Endothelial cell of umbilical vein (primary cell): ENCODE data around the gene CNTNAP2. TPM values are rescaled to one million over a fixed set of nuclear protein-coding genes. Genes with fewer than 3 reads are reported as not detected.

ENCODE experiments used
- BruUV-seq: library from RNA; stranded (reverse); fragments of 400-500 nt; replicated peaks from 2 replicates; lab custom pipeline; 2021; lab: Mats Ljungman, UMichigan
- CTCF ChIA-PET: fragments of 300-600, 350-600 bp; sonication (Branson Sonifier 250); formaldehyde crosslinking; loops from one replicate; lab custom pipeline; 2021; ENCODE audit warnings: antibody characterized with exemption, inconsistent platforms; lab: Charles Lee
- POLR2A ChIA-PET: fragments of 300-600, 350-600 bp; sonication (Branson Sonifier 250); formaldehyde crosslinking; loops from one replicate; lab custom pipeline; 2021; ENCODE audit warnings: antibody characterized with exemption, inconsistent platforms; lab: Charles Lee
- DNase-seq: peaks from one replicate; pipeline ENCODE4 v3.0.0-alpha.2; 2011; ENCODE audit warnings: low read depth, low spot score
- FAIRE-seq: peaks from 2 replicates; lab custom pipeline; 2011; peaks lifted over from hg19 to GRCh38; lab: Jason Lieb, UNC
- H2AFZ ChIP-seq: 2 replicates; pipeline ENCODE4 v1.6.0; 2012; ENCODE audit warnings: low read depth, low read length, control low read depth, inconsistent platforms
- H3K27ac ChIP-seq: 2 replicates; pipeline ENCODE4 v1.5.1; 2011; ENCODE audit warnings: low read depth, mild to moderate bottlenecking, control low read depth, low read length, moderate library complexity; ENCODE audit not compliant: insufficient read depth
- H3K27me3 ChIP-seq, 2 experiments: 2 replicates each; pipeline versions ENCODE4 v1.6.0 to v1.6.1; 2011; ENCODE audit warnings: low read length in 2 of 2, mixed read lengths in 1 of 2; ENCODE audit not compliant: control insufficient read depth in 2 of 2, insufficient read depth in 2 of 2
- H3K36me3 ChIP-seq, 2 experiments: 2 replicates in 1 of 2; 3 replicates in 1 of 2; pipeline ENCODE4 v1.5.1; 2011; ENCODE audit warnings: low read length in 2 of 2, mild to moderate bottlenecking in 1 of 2, moderate library complexity in 1 of 2; ENCODE audit not compliant: control insufficient read depth in 2 of 2, insufficient read depth in 2 of 2; ENCODE audit errors: extremely low read depth in 1 of 2
- H3K4me1 ChIP-seq: 3 replicates; pipeline ENCODE4 v1.5.1; 2011; ENCODE audit warnings: mild to moderate bottlenecking, low read length; ENCODE audit not compliant: control insufficient read depth, insufficient read depth; ENCODE audit errors: extremely low read depth
- H3K4me2 ChIP-seq: 2 replicates; pipeline ENCODE4 v1.6.1; 2011; ENCODE audit warnings: low read length, control low read depth, mixed read lengths; ENCODE audit not compliant: insufficient read depth
- H3K4me3 ChIP-seq, 3 experiments: fragments of 200-600 bp in 1 of 3; sonication (generic), shearing (Covaris generic) in 1 of 3; replicated peaks in 1 of 3; 2 replicates each; pipeline ENCODE4 v1.5.1; 2011 to 2016; ENCODE audit warnings: control low read depth in 3 of 3, low read length in 3 of 3, mild to moderate bottlenecking in 2 of 3, inconsistent platforms in 1 of 3, low read depth in 1 of 3, moderate library complexity in 1 of 3; ENCODE audit not compliant: insufficient read depth in 1 of 3
- H3K79me2 ChIP-seq: 2 replicates; pipeline ENCODE4 v1.6.0; 2012; ENCODE audit warnings: low read length, inconsistent platforms; ENCODE audit not compliant: control insufficient read depth, insufficient read depth
- H3K9ac ChIP-seq: replicated peaks from 2 replicates; pipeline ENCODE3; 2011; ENCODE audit warnings: low read length, control low read depth; ENCODE audit not compliant: insufficient read depth; ENCODE audit errors: extremely low read depth
- H3K9me1 ChIP-seq: replicated peaks from 3 replicates; pipeline ENCODE4 v1.6.0; 2011; ENCODE audit warnings: mild to moderate bottlenecking, low read length; ENCODE audit not compliant: control insufficient read depth, insufficient read depth; ENCODE audit errors: extremely low read depth
- H3K9me3 ChIP-seq: replicated peaks from 2 replicates; pipeline ENCODE4 v1.5.1; 2012; ENCODE audit warnings: low read length, inconsistent platforms; ENCODE audit not compliant: control insufficient read depth, insufficient read depth
- H4K20me1 ChIP-seq: replicated peaks from 2 replicates; pipeline ENCODE3; 2011; ENCODE audit warnings: mild to moderate bottlenecking, low read length; ENCODE audit not compliant: control insufficient read depth, insufficient read depth; ENCODE audit errors: extremely low read depth
- EZH2 ChIP-seq: IDR thresholded peaks from 2 replicates; pipeline ENCODE4 v1.6.1; 2012; ENCODE audit warnings: borderline replicate concordance, low read depth, mild to moderate bottlenecking, moderate library complexity, low read length, inconsistent platforms; ENCODE audit not compliant: severe bottlenecking
- FOS ChIP-seq: IDR thresholded peaks from 2 replicates; pipeline ENCODE4 v1.6.1; 2011; ENCODE audit warnings: mild to moderate bottlenecking, low read length, moderate library complexity, borderline replicate concordance; ENCODE audit not compliant: insufficient read depth
- GATA2 ChIP-seq: IDR thresholded peaks from 2 replicates; pipeline ENCODE4 v1.7.0; 2011; ENCODE audit warnings: low read depth, mild to moderate bottlenecking, moderate library complexity, mixed read lengths, low read length; ENCODE audit not compliant: insufficient read length, insufficient read depth
- JUN ChIP-seq: IDR thresholded peaks from 2 replicates; pipeline ENCODE4 v1.6.1; 2011; ENCODE audit warnings: borderline replicate concordance, low read depth; ENCODE audit not compliant: insufficient read length, insufficient read depth
- MYC ChIP-seq: IDR thresholded peaks from one replicate; pipeline ENCODE4 v1.6.1; 2011; ENCODE audit warnings: mild to moderate bottlenecking, low read depth, low read length
- POLR2A ChIP-seq: IDR thresholded peaks from 2 replicates; pipeline ENCODE4 v1.6.1; 2012; ENCODE audit warnings: low read depth, mild to moderate bottlenecking, control low read depth, low read length
- POLR2AphosphoS5 ChIP-seq: IDR thresholded peaks from 2 replicates; pipeline ENCODE4 v1.6.1; 2012; ENCODE audit warnings: low read depth, mild to moderate bottlenecking, control low read depth, low read length, moderate library complexity; ENCODE audit not compliant: insufficient read depth
- dilution Hi-C: fragments of 300-500 bp; cut with MboI; formaldehyde crosslinking; loops from one replicate; pipeline ENCODE4 v1.15.0; 2019; ENCODE audit warnings: low sequenced_read_pairs; ENCODE audit not compliant: extremely low pct_ligation_motif_present
- intact Hi-C: fragments of 100-400 bp; cut with micrococcal nuclease; formaldehyde crosslinking; loops from one replicate; pipeline ENCODE4 v1.10.0; 2022
- polyA plus RNA-seq, 4 experiments: library from polyadenylated mRNA; depleted of rRNA in 3 of 4; stranded (reverse) in 3 of 4; unstranded in 1 of 4; fragments of >200 nt; gene quantifications; 2 replicates each; pipeline versions ENCODE4 v1.2.1 to v1.2.3, GENCODE V29; 2011 to 2012; ENCODE audit warnings: missing spikeins in 1 of 4
- total RNA-seq: library from RNA; stranded (reverse); gene quantifications from 2 replicates; pipeline ENCODE4 v1.2.3, GENCODE V29; 2021
- TF ChIP-seq, protein P1 (sequence below), 2 donors: IDR thresholded peaks; 1 replicate in 1 of 2; 2 replicates in 1 of 2; pipeline ENCODE4 v1.5.1; 2011; ENCODE audit warnings: low read length in 2 of 2, mild to moderate bottlenecking in 2 of 2, moderate library complexity in 2 of 2, control low read depth in 1 of 2, inconsistent platforms in 1 of 2, low read depth in 1 of 2; ENCODE audit not compliant: insufficient read depth in 1 of 2; ENCODE audit errors: extremely low read depth in 1 of 2
- TF ChIP-seq, protein P2 (sequence below): IDR thresholded peaks from 2 replicates; pipeline ENCODE4 v1.6.1; 2011; ENCODE audit not compliant: insufficient read depth, insufficient read length

Gene CNTNAP2
- total and polyA plus RNA-seq, 2 donors (not counting 3 experiments of a cell fraction or from before 2014, with no cell fraction given) = not detected

DNA sequence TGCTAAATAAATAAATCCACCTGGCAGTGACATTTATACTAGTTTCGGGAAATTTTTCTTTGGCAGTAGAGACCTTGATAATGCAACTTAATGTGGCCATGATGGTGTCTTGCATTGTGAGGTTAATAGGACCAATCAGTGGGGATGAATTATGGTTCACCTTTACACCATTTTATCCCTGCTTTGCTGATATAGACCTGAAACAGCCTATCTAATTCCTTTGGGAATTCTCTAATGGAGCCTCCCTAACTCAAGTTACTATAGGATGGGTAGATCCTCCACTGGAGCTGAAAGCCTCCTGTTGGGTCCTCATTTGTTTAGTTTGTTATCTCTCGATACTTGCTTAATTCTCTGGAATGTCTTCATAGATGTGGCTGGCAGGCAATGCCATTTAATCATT is 276.7 kb downstream of the CNTNAP2 start:
- no peak for DNase-seq
- H3K9me3 ChIP-seq = no peaks in the 10 kb centered on the region
- H4K20me1 ChIP-seq = no peaks in the 10 kb centered on the region
- H3K27me3 ChIP-seq = no peaks in the 10 kb centered on the region
- H3K27ac ChIP-seq = no peak overlapping the region
- BruUV-seq = no TSS peak
- no peak for FAIRE-seq
- no peak overlapping the region for H3K4me3 ChIP-seq
- ChIA-PET POLR2A (no interaction called here), CTCF (no interaction called here)
- H2AFZ ChIP-seq = no peak overlapping the region
- H3K4me2 ChIP-seq = no peak overlapping the region
- dilution Hi-C loops = no loop called here
- H3K9me1 ChIP-seq = no peaks in the 10 kb centered on the region
- TF ChIP-seq, protein P1, sequence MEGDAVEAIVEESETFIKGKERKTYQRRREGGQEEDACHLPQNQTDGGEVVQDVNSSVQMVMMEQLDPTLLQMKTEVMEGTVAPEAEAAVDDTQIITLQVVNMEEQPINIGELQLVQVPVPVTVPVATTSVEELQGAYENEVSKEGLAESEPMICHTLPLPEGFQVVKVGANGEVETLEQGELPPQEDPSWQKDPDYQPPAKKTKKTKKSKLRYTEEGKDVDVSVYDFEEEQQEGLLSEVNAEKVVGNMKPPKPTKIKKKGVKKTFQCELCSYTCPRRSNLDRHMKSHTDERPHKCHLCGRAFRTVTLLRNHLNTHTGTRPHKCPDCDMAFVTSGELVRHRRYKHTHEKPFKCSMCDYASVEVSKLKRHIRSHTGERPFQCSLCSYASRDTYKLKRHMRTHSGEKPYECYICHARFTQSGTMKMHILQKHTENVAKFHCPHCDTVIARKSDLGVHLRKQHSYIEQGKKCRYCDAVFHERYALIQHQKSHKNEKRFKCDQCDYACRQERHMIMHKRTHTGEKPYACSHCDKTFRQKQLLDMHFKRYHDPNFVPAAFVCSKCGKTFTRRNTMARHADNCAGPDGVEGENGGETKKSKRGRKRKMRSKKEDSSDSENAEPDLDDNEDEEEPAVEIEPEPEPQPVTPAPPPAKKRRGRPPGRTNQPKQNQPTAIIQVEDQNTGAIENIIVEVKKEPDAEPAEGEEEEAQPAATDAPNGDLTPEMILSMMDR (IDR thresholded peaks at IDR 0.05; ENCODE audit: extremely low read depth in 1 of 2, insufficient read depth in 1 of 2, low read depth in 1 of 2, low read length in 2 of 2) = no peak
- TF ChIP-seq, protein P2, sequence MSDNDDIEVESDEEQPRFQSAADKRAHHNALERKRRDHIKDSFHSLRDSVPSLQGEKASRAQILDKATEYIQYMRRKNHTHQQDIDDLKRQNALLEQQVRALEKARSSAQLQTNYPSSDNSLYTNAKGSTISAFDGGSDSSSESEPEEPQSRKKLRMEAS = no peak
- TF ChIP-seq MYC (no peak), GATA2 (no peak), EZH2 (no peak), JUN (no peak), POLR2AphosphoS5 (no peak), FOS (no peak), POLR2A (no peak)
- H3K4me1 ChIP-seq = no peaks in the 10 kb centered on the region
- H3K79me2 ChIP-seq = no peaks in the 10 kb centered on the region
- intact Hi-C loops = no loop called here
- H3K36me3 ChIP-seq = no peaks in the 10 kb centered on the region
- no peak overlapping the region for H3K9ac ChIP-seq
